Middle frontal gyrus (tissue), 1 donor: ENCODE measurements around the gene AQR.
"Not testable (repeated sequence)": the region's sequence is repeated elsewhere in the genome, so short reads cannot be mapped to it uniquely, and the experiment has no call there.

ENCODE experiments used
- DNase-seq: peaks from one replicate; pipeline ENCODE4 v3.0.0-alpha.2; 2015; ENCODE audit warnings: low spot score; ENCODE audit errors: extremely low spot score

The AQR gene

GRCh38 chr15:34969340-34970097 is at the start of gene AQR:
AQR (minus strand) TSS chr15:34969742; CDS start chr15:34969613, 129 bp downstream.
- DNase-seq = peak; percentile 97

- DNase-seq = no peak
Measured at GRCh38 chr15:35014241-35014640, 44.7 kb upstream of the AQR start.

GRCh38 chr15:35013370-35013769 is 43.8 kb upstream of the AQR start:
- DNase-seq = no peak

- DNase-seq = no peak
Measured at GRCh38 chr15:35007397-35007796, 37.9 kb upstream of the AQR start.

GRCh38 chr15:35005933-35006332 is 36.4 kb upstream of the AQR start:
- no peak for DNase-seq

GRCh38 chr15:35003928-35004327 is 34.4 kb upstream of the AQR start:
- no peak for DNase-seq

- no peak for DNase-seq
Measured at GRCh38 chr15:35000511-35000910, 31.0 kb upstream of the AQR start.

- no peak for DNase-seq
Measured at GRCh38 chr15:34999906-35000305, 30.4 kb upstream of the AQR start.

- no peak for DNase-seq
Measured at GRCh38 chr15:34994925-34995324, 25.4 kb upstream of the AQR start.

GRCh38 chr15:34993877-34994276 is 24.3 kb upstream of the AQR start:
- DNase-seq = no peak

GRCh38 chr15:34993412-34993811 is 23.9 kb upstream of the AQR start:
- no peak for DNase-seq

- DNase-seq = peak; percentile 60
Measured at GRCh38 chr15:34988027-34988902, 18.7 kb upstream of the AQR start, which contains the start of gene ZNF770. ZNF770 (minus strand) TSS chr15:34988287; CDS start chr15:34983434, 4,853 bp downstream.

GRCh38 chr15:34987609-34988026 is 18.1 kb upstream of the AQR start:
- DNase-seq = no peak

GRCh38 chr15:34986771-34987480 is 17.4 kb upstream of the AQR start:
- no peak for DNase-seq

GRCh38 chr15:34986326-34986725 is 16.8 kb upstream of the AQR start:
- DNase-seq = no peak

- DNase-seq = no peak
Measured at GRCh38 chr15:34984889-34985630, 15.5 kb upstream of the AQR start.

GRCh38 chr15:34976743-34977142 is 7.2 kb upstream of the AQR start:
- no peak for DNase-seq

GRCh38 chr15:34976073-34976472 is 6.5 kb upstream of the AQR start:
- DNase-seq = no peak

GRCh38 chr15:34973512-34973911 is 4.0 kb upstream of the AQR start:
- no peak for DNase-seq

GRCh38 chr15:34970098-34970643 is 629 bp upstream of the AQR start:
- not testable (repeated sequence) for DNase-seq

- no peak for DNase-seq
Measured at GRCh38 chr15:34964277-34964676, 5.3 kb downstream of the AQR start.
